Measurements from ENCODE around the gene HFE. TPM values are rescaled to one million over a fixed set of nuclear protein-coding genes. Genes with fewer than 3 reads are reported as not detected.

HFE gene
- total and polyA plus RNA-seq, 2 of the 13 experiments (the other 11 are each of a cell fraction or from before 2014, with no cell fraction given) = 3.7 to 6.3 TPM

DNA sequence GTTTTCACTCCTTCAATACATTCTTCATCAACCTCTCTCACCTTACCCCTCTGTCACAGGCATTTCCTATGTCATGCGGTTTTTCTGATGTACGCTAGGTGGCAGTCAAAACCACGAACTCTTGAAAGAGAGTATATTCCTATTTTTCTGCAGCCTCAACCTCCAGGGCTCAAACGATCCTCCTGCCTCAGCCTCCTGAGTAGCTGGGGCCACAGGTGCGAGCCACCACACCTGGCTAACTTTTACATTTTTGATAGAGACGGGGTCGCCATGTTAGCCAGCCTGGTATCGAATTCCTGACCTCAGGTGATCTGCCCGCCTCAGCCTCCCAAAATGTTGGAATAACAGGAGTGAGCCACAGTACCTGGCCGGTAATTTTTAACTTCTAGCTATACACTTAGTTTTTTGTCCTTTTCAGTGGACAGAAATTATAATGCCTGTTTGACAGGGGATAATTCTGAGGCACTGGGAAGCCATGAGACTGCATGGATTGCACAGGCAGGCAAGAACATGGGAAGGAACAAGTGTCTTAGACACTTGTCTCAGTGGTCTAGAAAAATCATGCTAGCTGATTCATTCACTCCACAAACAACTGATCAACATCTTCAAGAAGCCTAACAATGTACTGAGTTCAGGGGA is 22.5 kb upstream of the HFE start (continued):
- TF ChIP-seq ZNF3 (CRISPR knock-in tag; IDR thresholded peaks at IDR 0.05) (0 out of 2 replicates have a peak, but pooled peaks have one; percentile 31), ZNF510 (CRISPR knock-in tag; IDR thresholded peaks at IDR 0.05; ENCODE audit: low read depth) (no peak), POGZ (CRISPR knock-in tag; IDR thresholded peaks at IDR 0.05) (peak; percentile 92), HOXA7 (CRISPR knock-in tag; IDR thresholded peaks at IDR 0.05) (no peak), ZNF12 (CRISPR knock-in tag; IDR thresholded peaks at IDR 0.05) (no peak), KAT8 (CRISPR knock-in tag; IDR thresholded peaks at IDR 0.05) (peak; percentile 46; the same call in 1 of the 2 replicates), FOXA3 (CRISPR knock-in tag; IDR thresholded peaks at IDR 0.05) (peak; percentile 27; the same call in 1 of the 2 replicates), WIZ (CRISPR knock-in tag; IDR thresholded peaks at IDR 0.05) (no peak), TEAD3 (CRISPR knock-in tag; optimal IDR thresholded peaks at IDR 0.05; ENCODE audit: borderline replicate concordance) (no peak), ZNF431 (CRISPR knock-in tag; IDR thresholded peaks at IDR 0.05; ENCODE audit: borderline replicate concordance, low read depth) (no peak), ZNF83 (CRISPR knock-in tag; IDR thresholded peaks at IDR 0.05; ENCODE audit: borderline replicate concordance) (no peak), ZNF598 (CRISPR knock-in tag; IDR thresholded peaks at IDR 0.05; ENCODE audit: borderline replicate concordance) (0 out of 2 replicates have a peak, but pooled peaks have one; percentile 32), ZNF205 (CRISPR knock-in tag; IDR thresholded peaks at IDR 0.05) (peak; percentile 57; the same call in 1 of the 2 replicates), SPEN (CRISPR knock-in tag; IDR thresholded peaks at IDR 0.05; ENCODE audit: low read depth) (no peak; the same call in 1 of the 2 replicates), STAG1 (CRISPR knock-in tag; IDR thresholded peaks at IDR 0.05) (peak; percentile 95), ZNF296 (CRISPR knock-in tag; conservative IDR thresholded peaks at IDR 0.05) (no peak), ZSCAN30 (CRISPR knock-in tag; IDR thresholded peaks at IDR 0.05) (no peak), ZBTB3 (CRISPR knock-in tag; IDR thresholded peaks at IDR 0.05; ENCODE audit: borderline replicate concordance, low read depth) (no peak)
- TF ChIP-seq, protein P1, sequence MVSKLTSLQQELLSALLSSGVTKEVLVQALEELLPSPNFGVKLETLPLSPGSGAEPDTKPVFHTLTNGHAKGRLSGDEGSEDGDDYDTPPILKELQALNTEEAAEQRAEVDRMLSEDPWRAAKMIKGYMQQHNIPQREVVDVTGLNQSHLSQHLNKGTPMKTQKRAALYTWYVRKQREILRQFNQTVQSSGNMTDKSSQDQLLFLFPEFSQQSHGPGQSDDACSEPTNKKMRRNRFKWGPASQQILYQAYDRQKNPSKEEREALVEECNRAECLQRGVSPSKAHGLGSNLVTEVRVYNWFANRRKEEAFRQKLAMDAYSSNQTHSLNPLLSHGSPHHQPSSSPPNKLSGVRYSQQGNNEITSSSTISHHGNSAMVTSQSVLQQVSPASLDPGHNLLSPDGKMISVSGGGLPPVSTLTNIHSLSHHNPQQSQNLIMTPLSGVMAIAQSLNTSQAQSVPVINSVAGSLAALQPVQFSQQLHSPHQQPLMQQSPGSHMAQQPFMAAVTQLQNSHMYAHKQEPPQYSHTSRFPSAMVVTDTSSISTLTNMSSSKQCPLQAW (CRISPR knock-in tag; IDR thresholded peaks at IDR 0.05) = peak; percentile 65
- TF ChIP-seq, protein P2, sequence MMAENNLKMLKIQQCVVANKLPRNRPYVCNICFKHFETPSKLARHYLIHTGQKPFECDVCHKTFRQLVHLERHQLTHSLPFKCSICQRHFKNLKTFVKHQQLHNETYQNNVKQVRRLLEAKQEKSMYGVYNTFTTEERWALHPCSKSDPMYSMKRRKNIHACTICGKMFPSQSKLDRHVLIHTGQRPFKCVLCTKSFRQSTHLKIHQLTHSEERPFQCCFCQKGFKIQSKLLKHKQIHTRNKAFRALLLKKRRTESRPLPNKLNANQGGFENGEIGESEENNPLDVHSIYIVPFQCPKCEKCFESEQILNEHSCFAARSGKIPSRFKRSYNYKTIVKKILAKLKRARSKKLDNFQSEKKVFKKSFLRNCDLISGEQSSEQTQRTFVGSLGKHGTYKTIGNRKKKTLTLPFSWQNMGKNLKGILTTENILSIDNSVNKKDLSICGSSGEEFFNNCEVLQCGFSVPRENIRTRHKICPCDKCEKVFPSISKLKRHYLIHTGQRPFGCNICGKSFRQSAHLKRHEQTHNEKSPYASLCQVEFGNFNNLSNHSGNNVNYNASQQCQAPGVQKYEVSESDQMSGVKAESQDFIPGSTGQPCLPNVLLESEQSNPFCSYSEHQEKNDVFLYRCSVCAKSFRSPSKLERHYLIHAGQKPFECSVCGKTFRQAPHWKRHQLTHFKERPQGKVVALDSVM (CRISPR knock-in tag; IDR thresholded peaks at IDR 0.05) = peak; percentile 100
- TF ChIP-seq, protein P3, sequence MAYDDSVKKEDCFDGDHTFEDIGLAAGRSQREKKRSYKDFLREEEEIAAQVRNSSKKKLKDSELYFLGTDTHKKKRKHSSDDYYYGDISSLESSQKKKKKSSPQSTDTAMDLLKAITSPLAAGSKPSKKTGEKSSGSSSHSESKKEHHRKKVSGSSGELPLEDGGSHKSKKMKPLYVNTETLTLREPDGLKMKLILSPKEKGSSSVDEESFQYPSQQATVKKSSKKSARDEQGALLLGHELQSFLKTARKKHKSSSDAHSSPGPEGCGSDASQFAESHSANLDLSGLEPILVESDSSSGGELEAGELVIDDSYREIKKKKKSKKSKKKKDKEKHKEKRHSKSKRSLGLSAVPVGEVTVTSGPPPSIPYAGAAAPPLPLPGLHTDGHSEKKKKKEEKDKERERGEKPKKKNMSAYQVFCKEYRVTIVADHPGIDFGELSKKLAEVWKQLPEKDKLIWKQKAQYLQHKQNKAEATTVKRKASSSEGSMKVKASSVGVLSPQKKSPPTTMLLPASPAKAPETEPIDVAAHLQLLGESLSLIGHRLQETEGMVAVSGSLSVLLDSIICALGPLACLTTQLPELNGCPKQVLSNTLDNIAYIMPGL (CRISPR knock-in tag; IDR thresholded peaks at IDR 0.05; ENCODE audit: borderline replicate concordance in 1 of 2, low read depth in 1 of 2) = peak; percentile 53 to 57; a peak in 3 of 4 replicates
- TF ChIP-seq, protein P4, sequence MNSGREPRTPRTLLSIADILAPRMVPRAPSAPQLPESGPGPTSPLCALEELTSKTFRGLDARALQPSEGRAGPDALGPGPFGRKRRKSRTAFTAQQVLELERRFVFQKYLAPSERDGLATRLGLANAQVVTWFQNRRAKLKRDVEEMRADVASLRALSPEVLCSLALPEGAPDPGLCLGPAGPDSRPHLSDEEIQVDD (CRISPR knock-in tag; IDR thresholded peaks at IDR 0.05; ENCODE audit: borderline replicate concordance) = no peak
- TF ChIP-seq, protein P5, sequence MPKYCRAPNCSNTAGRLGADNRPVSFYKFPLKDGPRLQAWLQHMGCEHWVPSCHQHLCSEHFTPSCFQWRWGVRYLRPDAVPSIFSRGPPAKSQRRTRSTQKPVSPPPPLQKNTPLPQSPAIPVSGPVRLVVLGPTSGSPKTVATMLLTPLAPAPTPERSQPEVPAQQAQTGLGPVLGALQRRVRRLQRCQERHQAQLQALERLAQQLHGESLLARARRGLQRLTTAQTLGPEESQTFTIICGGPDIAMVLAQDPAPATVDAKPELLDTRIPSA (CRISPR knock-in tag; IDR thresholded peaks at IDR 0.05; ENCODE audit: borderline replicate concordance) = no peak
